ENCODE data around the gene TICRR. TPM values are rescaled to one million over a fixed set of nuclear protein-coding genes. Genes with fewer than 3 reads are reported as not detected.

The TICRR gene
- total RNA-seq, 1 experiment from 2014 or later = 37.4 TPM

DNA sequence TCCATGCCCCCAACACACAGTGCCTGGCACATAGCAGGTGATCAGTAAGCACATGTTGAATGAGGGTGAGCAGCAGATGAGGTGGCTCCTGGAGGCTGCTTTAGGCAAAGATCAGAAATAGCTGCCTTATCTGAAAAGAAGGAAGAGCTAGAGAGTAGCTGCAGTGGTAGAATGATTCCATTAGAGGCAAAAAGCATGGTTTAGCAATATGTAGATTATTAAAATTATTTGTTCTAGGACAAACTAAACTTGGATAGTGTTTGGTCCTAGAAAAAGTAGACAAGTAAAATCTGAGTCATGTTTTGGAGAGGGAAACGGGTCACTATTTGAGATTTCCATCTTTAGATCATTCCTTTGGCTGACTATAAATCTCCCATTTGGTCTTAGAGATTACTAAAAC lies 47.9 kb downstream of the TICRR start:
- DNase-seq (ENCODE audit: low spot score) (no peak), ATAC-seq (no peak)
- ChIA-PET CTCF (no interaction called here), POLR2A (no interaction called here)
- TF ChIP-seq ETV6 (CRISPR knock-in tag; IDR thresholded peaks at IDR 0.05) (no peak), IRF2 (CRISPR knock-in tag; IDR thresholded peaks at IDR 0.05; ENCODE audit: borderline replicate concordance, low read depth) (no peak), EMX1 (CRISPR knock-in tag; IDR thresholded peaks at IDR 0.05) (no peak), SMAD4 (CRISPR knock-in tag; IDR thresholded peaks at IDR 0.05) (no peak), NR3C1 (CRISPR knock-in tag; conservative IDR thresholded peaks at IDR 0.05; ENCODE audit: low read depth) (no peak)
- TF ChIP-seq, protein P1, sequence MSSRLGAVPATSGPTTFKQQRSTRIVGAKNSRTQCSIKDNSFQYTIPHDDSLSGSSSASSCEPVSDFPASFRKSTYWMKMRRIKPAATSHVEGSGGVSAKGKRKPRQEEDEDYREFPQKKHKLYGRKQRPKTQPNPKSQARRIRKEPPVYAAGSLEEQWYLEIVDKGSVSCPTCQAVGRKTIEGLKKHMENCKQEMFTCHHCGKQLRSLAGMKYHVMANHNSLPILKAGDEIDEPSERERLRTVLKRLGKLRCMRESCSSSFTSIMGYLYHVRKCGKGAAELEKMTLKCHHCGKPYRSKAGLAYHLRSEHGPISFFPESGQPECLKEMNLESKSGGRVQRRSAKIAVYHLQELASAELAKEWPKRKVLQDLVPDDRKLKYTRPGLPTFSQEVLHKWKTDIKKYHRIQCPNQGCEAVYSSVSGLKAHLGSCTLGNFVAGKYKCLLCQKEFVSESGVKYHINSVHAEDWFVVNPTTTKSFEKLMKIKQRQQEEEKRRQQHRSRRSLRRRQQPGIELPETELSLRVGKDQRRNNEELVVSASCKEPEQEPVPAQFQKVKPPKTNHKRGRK (CRISPR knock-in tag; IDR thresholded peaks at IDR 0.05; ENCODE audit: borderline replicate concordance) = no peak
- TF ChIP-seq, protein P2, sequence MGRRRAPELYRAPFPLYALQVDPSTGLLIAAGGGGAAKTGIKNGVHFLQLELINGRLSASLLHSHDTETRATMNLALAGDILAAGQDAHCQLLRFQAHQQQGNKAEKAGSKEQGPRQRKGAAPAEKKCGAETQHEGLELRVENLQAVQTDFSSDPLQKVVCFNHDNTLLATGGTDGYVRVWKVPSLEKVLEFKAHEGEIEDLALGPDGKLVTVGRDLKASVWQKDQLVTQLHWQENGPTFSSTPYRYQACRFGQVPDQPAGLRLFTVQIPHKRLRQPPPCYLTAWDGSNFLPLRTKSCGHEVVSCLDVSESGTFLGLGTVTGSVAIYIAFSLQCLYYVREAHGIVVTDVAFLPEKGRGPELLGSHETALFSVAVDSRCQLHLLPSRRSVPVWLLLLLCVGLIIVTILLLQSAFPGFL (CRISPR knock-in tag; IDR thresholded peaks at IDR 0.05; ENCODE audit: borderline replicate concordance) = no peak
- no peaks in the 10 kb centered on the region for H3K9me3 Mint-ChIP-seq
- no peaks in the 10 kb centered on the region for H3K27me3 Mint-ChIP-seq (ENCODE audit: low read depth)
- peaks cover 94% of the 10 kb centered on the region for H3K36me3 Mint-ChIP-seq
- no peak overlapping the region for H3K4me3 Mint-ChIP-seq
- no peak overlapping the region for H3K27ac Mint-ChIP-seq
- no peaks in the 10 kb centered on the region for H3K4me1 Mint-ChIP-seq

DNA sequence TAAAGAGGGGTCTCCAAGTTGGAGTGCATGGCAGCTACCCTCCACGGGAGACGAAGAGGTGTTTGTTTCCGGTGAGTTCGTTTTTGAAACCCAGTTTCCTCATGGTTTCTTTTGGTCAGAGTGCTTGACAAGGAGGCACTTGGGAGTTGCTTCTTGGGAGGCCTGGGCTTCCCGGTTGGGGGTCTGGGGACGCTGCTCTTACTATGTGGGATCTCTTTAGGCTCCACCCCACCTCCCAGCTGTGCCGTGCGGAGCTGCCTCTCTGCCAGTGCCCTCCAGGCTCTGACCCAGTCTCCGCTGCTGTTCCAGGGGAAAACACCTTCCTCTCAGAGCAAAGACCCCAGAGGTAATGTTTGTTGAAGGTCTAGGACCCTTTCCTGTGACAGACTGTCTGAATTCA lies 50.4 kb downstream of the TICRR start:
- no peak for DNase-seq (ENCODE audit: low spot score)
- peak overlapping the region; percentile 65; the same call in 1 of the 2 replicates for H3K27ac Mint-ChIP-seq
- CTCF ChIA-PET = interaction anchor here (1.6 to 2.1 kb wide), 2 partner anchors 21 to 419 kb away, joined by 3 to 10 read pairs; no protein-coding TSS in a partner anchor
- H3K9me3 Mint-ChIP-seq = no peaks in the 10 kb centered on the region
- POLR2A ChIA-PET = no interaction called here
- no peaks in the 10 kb centered on the region for H3K4me1 Mint-ChIP-seq
- no peaks in the 10 kb centered on the region for H3K27me3 Mint-ChIP-seq (ENCODE audit: low read depth)
- no peak for TF ChIP-seq ZNF219 (CRISPR knock-in tag; IDR thresholded peaks at IDR 0.05; ENCODE audit: borderline replicate concordance)
- no peak for TF ChIP-seq TP53 (CRISPR knock-in tag; IDR thresholded peaks at IDR 0.05)
- no peak for TF ChIP-seq FOXK1 (CRISPR knock-in tag; IDR thresholded peaks at IDR 0.05)
- TF ChIP-seq ZNF671 (CRISPR knock-in tag; IDR thresholded peaks at IDR 0.05) = no peak
- TF ChIP-seq, protein P3, sequence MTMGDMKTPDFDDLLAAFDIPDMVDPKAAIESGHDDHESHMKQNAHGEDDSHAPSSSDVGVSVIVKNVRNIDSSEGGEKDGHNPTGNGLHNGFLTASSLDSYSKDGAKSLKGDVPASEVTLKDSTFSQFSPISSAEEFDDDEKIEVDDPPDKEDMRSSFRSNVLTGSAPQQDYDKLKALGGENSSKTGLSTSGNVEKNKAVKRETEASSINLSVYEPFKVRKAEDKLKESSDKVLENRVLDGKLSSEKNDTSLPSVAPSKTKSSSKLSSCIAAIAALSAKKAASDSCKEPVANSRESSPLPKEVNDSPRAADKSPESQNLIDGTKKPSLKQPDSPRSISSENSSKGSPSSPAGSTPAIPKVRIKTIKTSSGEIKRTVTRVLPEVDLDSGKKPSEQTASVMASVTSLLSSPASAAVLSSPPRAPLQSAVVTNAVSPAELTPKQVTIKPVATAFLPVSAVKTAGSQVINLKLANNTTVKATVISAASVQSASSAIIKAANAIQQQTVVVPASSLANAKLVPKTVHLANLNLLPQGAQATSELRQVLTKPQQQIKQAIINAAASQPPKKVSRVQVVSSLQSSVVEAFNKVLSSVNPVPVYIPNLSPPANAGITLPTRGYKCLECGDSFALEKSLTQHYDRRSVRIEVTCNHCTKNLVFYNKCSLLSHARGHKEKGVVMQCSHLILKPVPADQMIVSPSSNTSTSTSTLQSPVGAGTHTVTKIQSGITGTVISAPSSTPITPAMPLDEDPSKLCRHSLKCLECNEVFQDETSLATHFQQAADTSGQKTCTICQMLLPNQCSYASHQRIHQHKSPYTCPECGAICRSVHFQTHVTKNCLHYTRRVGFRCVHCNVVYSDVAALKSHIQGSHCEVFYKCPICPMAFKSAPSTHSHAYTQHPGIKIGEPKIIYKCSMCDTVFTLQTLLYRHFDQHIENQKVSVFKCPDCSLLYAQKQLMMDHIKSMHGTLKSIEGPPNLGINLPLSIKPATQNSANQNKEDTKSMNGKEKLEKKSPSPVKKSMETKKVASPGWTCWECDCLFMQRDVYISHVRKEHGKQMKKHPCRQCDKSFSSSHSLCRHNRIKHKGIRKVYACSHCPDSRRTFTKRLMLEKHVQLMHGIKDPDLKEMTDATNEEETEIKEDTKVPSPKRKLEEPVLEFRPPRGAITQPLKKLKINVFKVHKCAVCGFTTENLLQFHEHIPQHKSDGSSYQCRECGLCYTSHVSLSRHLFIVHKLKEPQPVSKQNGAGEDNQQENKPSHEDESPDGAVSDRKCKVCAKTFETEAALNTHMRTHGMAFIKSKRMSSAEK (CRISPR knock-in tag; IDR thresholded peaks at IDR 0.05; ENCODE audit: borderline replicate concordance) = no peak
- TF ChIP-seq, protein P4, sequence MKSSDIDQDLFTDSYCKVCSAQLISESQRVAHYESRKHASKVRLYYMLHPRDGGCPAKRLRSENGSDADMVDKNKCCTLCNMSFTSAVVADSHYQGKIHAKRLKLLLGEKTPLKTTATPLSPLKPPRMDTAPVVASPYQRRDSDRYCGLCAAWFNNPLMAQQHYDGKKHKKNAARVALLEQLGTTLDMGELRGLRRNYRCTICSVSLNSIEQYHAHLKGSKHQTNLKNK (CRISPR knock-in tag; IDR thresholded peaks at IDR 0.05) = no peak
- TF ChIP-seq KAT7 (CRISPR knock-in tag; IDR thresholded peaks at IDR 0.05; ENCODE audit: borderline replicate concordance) = no peak
- TF ChIP-seq, protein P5, sequence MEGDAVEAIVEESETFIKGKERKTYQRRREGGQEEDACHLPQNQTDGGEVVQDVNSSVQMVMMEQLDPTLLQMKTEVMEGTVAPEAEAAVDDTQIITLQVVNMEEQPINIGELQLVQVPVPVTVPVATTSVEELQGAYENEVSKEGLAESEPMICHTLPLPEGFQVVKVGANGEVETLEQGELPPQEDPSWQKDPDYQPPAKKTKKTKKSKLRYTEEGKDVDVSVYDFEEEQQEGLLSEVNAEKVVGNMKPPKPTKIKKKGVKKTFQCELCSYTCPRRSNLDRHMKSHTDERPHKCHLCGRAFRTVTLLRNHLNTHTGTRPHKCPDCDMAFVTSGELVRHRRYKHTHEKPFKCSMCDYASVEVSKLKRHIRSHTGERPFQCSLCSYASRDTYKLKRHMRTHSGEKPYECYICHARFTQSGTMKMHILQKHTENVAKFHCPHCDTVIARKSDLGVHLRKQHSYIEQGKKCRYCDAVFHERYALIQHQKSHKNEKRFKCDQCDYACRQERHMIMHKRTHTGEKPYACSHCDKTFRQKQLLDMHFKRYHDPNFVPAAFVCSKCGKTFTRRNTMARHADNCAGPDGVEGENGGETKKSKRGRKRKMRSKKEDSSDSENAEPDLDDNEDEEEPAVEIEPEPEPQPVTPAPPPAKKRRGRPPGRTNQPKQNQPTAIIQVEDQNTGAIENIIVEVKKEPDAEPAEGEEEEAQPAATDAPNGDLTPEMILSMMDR (IDR thresholded peaks at IDR 0.05) = no peak
- no peak for TF ChIP-seq ZNF423 (CRISPR knock-in tag; IDR thresholded peaks at IDR 0.05)
- no peak for TF ChIP-seq NR1H2 (CRISPR knock-in tag; IDR thresholded peaks at IDR 0.05)
- no peak for TF ChIP-seq ELF4 (CRISPR knock-in tag; IDR thresholded peaks at IDR 0.05; ENCODE audit: low read depth)
- ATAC-seq = no peak
- peaks cover 92% of the 10 kb centered on the region for H3K36me3 Mint-ChIP-seq
- H3K4me3 Mint-ChIP-seq = no peak overlapping the region

Data from WTC11 (cell line).